Tibial nerve (tissue), 4 donors: Measurements from ENCODE around the gene KREMEN2. TPM values are rescaled to one million over a fixed set of nuclear protein-coding genes. Genes with fewer than 3 reads are reported as not detected.

ENCODE experiments used
- DNase-seq, 2 donors: peaks; one replicate each; pipeline ENCODE4 v3.0.0-alpha.2; 2019; ENCODE audit warnings: low spot score in 2 of 2
- H3K27ac ChIP-seq, 4 donors: fragments of 200-600 bp; sonication (generic) in 3 of 4; one replicate each; pipeline ENCODE4 v1.5.1; 2017 to 2019; ENCODE audit warnings: mild to moderate bottlenecking in 1 of 4
- H3K27me3 ChIP-seq, 2 donors: fragments of 200-600 bp; sonication (generic) in 1 of 2; one replicate each; pipeline versions ENCODE4 v1.5.1 to v1.6.0; 2017 to 2019
- H3K36me3 ChIP-seq, 3 donors: fragments of 200-600 bp; sonication (generic); one replicate each; pipeline ENCODE4 v1.5.1; 2018 to 2019
- H3K4me1 ChIP-seq, 4 donors: fragments of 200-600 bp; sonication (generic) in 3 of 4; one replicate each; pipeline ENCODE4 v1.5.1; 2017 to 2019
- H3K4me3 ChIP-seq, 4 donors: fragments of 200-600 bp; sonication (generic) in 3 of 4; one replicate each; pipeline ENCODE4 v1.5.1; 2017 to 2019; ENCODE audit warnings: mild to moderate bottlenecking in 1 of 4, moderate library complexity in 1 of 4
- H3K9me3 ChIP-seq, 4 donors: fragments of 200-600 bp; sonication (generic) in 3 of 4; one replicate each; pipeline ENCODE4 v1.5.1; 2017 to 2019
- EP300 ChIP-seq, 2 donors: sonication (generic); formaldehyde crosslinking; IDR thresholded peaks; one replicate each; pipeline ENCODE4 v1.6.1; 2017; ENCODE audit warnings: antibody characterized with exemption in 2 of 2, mild to moderate bottlenecking in 1 of 2
- POLR2A ChIP-seq, 2 donors: fragments of 450-650 bp; IDR thresholded peaks; one replicate each; pipeline ENCODE4 v1.6.1; 2017; ENCODE audit warnings: antibody characterized with exemption in 2 of 2, mild to moderate bottlenecking in 2 of 2, moderate library complexity in 2 of 2
- WGBS, 2 donors: methylation state at CpG; one replicate each; pipeline ENCODE4 v1.1.5; 2018; 5-methylcytosine and 5-hydroxymethylcytosine counted together
- total RNA-seq, 4 donors: library from RNA; depleted of rRNA; stranded (reverse); fragments of >200 nt; gene quantifications; one replicate each; pipeline ENCODE4 v1.1.0, GENCODE V29; 2016
- TF ChIP-seq, protein P1 (sequence below), 5 experiments: fragments of 200-600 bp in 3 of 5; fragments of 450-650 bp in 2 of 5; sonication (generic) in 3 of 5; IDR thresholded peaks; one replicate each; pipeline ENCODE4 v1.5.1; 2016 to 2019; ENCODE audit warnings: antibody characterized with exemption in 5 of 5, mild to moderate bottlenecking in 3 of 5, moderate library complexity in 2 of 5

Gene KREMEN2
- total RNA-seq, 4 donors from 2014 or later = not detected

DNA sequence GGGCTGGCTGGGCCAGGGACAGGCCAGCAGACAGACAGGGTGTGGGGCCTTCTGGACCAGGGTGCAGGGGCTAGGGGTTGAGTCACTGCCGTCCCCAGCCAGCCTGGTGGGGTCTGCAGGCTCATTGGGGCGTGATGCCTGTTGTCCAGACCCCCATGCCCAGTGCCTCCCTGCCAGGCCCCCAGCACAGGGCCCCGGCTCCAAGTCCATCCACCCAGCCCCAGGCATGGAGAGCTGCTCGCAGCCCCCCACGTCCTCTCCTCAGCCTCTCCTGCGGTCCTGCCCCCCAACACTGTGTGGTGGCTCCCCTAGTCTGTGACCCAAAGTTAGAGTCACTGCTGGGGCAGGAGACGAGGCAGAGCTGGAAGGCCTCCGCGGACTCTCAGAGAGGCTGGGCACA lies 23.2 kb downstream of the KREMEN2 start:
- H3K4me3 ChIP-seq = no peak overlapping the region
- no peak overlapping the region for H3K27ac ChIP-seq
- DNase-seq = no peak
- peaks cover 0 to 31% (median 5%) of the 10 kb centered on the region in 4 donors for H3K4me1 ChIP-seq
- H3K27me3 ChIP-seq = peaks cover 0 to 30% of the 10 kb centered on the region in 2 donors
- 86% methylated on average over 8 of the region's 9 CpGs for WGBS, 2 donors
- TF ChIP-seq, protein P1, sequence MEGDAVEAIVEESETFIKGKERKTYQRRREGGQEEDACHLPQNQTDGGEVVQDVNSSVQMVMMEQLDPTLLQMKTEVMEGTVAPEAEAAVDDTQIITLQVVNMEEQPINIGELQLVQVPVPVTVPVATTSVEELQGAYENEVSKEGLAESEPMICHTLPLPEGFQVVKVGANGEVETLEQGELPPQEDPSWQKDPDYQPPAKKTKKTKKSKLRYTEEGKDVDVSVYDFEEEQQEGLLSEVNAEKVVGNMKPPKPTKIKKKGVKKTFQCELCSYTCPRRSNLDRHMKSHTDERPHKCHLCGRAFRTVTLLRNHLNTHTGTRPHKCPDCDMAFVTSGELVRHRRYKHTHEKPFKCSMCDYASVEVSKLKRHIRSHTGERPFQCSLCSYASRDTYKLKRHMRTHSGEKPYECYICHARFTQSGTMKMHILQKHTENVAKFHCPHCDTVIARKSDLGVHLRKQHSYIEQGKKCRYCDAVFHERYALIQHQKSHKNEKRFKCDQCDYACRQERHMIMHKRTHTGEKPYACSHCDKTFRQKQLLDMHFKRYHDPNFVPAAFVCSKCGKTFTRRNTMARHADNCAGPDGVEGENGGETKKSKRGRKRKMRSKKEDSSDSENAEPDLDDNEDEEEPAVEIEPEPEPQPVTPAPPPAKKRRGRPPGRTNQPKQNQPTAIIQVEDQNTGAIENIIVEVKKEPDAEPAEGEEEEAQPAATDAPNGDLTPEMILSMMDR (IDR thresholded peaks at IDR 0.05) = no peak
- no peak for TF ChIP-seq EP300 (IDR thresholded peaks at IDR 0.05)
- TF ChIP-seq POLR2A (IDR thresholded peaks at IDR 0.05) = no peak
- H3K36me3 ChIP-seq = no peaks in the 10 kb centered on the region
- no peaks in the 10 kb centered on the region for H3K9me3 ChIP-seq

DNA sequence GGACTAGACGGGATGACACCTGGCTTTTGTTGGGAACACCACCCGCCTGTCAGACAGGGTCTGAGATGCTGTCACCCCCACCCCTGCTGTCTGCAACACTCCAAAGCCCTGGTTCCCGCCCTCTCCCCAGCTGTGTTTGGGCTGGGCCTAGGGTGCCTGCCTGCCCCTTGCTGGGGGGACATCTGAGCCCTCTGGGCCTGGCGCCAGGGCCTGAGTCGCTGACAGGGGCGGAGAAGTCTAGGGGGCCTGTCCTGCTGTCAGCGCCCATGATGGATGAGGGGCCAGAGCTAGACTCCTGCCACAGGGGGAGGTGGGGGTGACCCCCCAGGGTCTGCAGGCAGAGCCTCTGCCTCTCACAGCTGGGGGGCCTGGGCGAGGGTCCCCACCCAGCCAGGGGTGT lies 23.8 kb downstream of the KREMEN2 start:
- WGBS, 2 donors = 65 to 77% methylated on average over 6 of the region's 8 CpGs
- Histone ChIP-seq H3K27ac (no peak overlapping the region), H3K4me3 (no peak overlapping the region), H3K9me3 (no peaks in the 10 kb centered on the region), H3K4me1 (peaks cover 0 to 31% (median 5%) of the 10 kb centered on the region in 4 donors), H3K27me3 (peaks cover 0 to 30% of the 10 kb centered on the region in 2 donors), H3K36me3 (no peaks in the 10 kb centered on the region)
- TF ChIP-seq POLR2A (IDR thresholded peaks at IDR 0.05) (no peak), EP300 (IDR thresholded peaks at IDR 0.05) (no peak)
- TF ChIP-seq, protein P1 (IDR thresholded peaks at IDR 0.05) = no peak
- DNase-seq = no peak

DNA sequence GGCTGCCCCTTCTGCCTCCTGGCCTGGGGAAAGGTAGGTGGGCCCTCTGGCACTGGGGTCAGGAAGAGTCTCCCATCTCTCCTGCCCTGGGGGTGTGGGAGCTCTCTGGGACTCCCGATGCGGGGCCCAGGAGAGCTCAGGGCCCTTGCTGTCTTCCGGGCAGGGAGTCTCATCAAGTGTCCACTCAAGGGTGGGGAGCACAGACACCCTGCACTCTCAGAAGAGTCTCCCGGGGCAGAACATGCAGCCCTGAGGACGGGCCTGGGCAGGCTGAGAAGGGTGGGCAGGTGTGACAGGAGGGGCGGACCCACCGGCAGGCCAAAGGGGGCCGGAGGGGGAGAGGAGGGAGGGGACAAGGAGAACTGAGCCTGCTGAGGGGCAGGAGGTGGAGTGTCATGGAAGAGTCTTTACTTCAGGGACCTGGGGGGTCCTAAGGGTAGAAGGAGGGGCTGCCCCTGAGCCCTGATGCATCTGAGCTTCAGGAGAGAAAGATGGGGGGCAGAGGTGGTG lies 24.6 kb downstream of the KREMEN2 start:
- Histone ChIP-seq H3K27ac (no peak overlapping the region), H3K27me3 (peaks cover 0 to 30% of the 10 kb centered on the region in 2 donors), H3K4me3 (no peak overlapping the region), H3K9me3 (no peaks in the 10 kb centered on the region), H3K36me3 (no peaks in the 10 kb centered on the region), H3K4me1 (peaks cover 0 to 23% (median 2%) of the 10 kb centered on the region in 4 donors)
- 59 to 67% methylated on average over 7 to 8 of the region's 8 CpGs for WGBS, 2 donors
- no peak for TF ChIP-seq POLR2A (IDR thresholded peaks at IDR 0.05)
- no peak for DNase-seq

DNA sequence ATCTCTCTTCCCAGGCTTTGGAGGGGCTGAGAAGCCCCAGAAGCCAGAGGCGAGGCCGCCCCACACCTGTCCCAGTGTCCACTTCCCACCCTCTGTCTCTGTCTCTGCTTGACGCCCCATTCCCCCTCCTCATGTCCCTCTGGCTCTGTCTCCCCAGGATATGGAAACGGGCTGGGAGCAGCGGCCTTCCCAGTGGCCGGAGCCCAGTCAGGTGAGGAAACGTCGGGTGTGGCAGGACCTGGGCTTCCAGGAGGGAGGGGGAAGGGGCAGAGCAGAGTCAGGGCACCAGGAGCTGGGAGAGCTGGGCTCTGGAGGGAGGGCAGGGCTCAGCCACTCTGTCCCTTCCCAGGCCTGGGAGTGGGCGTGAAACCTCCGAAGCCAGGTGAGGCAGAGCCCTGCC lies 26.8 kb downstream of the KREMEN2 start:
- DNase-seq = no peak
- H3K27me3 ChIP-seq = peaks cover 0 to 33% of the 10 kb centered on the region in 2 donors
- 55% methylated on average over 5 to 7 of the region's 10 CpGs for WGBS, 2 donors
- no peaks in the 10 kb centered on the region for H3K36me3 ChIP-seq
- H3K27ac ChIP-seq = no peak overlapping the region
- H3K4me3 ChIP-seq = no peak overlapping the region
- H3K4me1 ChIP-seq = peaks cover 0 to 7% (median 0%) of the 10 kb centered on the region in 4 donors
- TF ChIP-seq, protein P1 (IDR thresholded peaks at IDR 0.05) = no peak
- TF ChIP-seq POLR2A (IDR thresholded peaks at IDR 0.05) = no peak
- no peak for TF ChIP-seq EP300 (IDR thresholded peaks at IDR 0.05)
- H3K9me3 ChIP-seq = no peaks in the 10 kb centered on the region

DNA sequence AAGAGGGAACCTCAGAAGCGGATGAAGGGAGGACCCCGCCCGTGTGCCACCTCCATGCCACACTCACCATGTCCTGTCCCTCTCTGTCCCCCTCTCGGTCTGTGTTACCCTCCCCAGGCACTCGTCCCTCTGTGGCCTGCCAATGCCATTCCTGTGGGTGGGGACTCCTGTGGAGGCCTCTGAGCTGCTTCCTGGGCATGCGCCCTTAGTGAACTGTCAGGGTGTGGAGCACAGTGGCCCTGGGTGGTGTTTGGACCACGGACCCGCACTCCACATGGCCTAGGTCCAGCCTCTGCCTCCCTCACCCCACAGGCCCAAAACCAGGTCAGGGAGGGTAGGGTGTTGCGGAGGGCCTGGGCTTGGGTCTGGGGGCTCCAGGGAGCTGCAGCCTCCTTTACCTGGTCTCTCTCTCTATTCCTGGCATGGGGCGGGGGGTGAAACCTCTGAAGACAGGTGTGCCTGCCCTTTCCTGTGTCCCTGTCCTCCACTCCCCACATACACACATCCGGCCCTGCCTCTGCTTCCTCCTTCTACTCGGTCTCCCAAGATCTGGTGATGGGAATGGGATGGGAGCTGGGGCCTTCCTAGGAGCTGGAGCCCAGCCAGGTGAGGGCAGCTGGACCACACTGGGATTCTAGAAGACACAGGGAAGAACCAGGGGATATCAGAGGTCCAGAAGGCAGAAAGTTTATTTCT lies 27.6 kb downstream of the KREMEN2 start:
- 83 to 84% methylated on average over 8 to 9 of the region's 12 CpGs for WGBS, 2 donors
- no peaks in the 10 kb centered on the region for H3K9me3 ChIP-seq
- DNase-seq = no peak
- no peak for TF ChIP-seq EP300 (IDR thresholded peaks at IDR 0.05)
- H3K4me1 ChIP-seq = no peaks in the 10 kb centered on the region
- no peak overlapping the region for H3K27ac ChIP-seq
- H3K36me3 ChIP-seq = no peaks in the 10 kb centered on the region
- H3K27me3 ChIP-seq = peaks cover 0 to 39% of the 10 kb centered on the region in 2 donors
- H3K4me3 ChIP-seq = no peak overlapping the region

DNA sequence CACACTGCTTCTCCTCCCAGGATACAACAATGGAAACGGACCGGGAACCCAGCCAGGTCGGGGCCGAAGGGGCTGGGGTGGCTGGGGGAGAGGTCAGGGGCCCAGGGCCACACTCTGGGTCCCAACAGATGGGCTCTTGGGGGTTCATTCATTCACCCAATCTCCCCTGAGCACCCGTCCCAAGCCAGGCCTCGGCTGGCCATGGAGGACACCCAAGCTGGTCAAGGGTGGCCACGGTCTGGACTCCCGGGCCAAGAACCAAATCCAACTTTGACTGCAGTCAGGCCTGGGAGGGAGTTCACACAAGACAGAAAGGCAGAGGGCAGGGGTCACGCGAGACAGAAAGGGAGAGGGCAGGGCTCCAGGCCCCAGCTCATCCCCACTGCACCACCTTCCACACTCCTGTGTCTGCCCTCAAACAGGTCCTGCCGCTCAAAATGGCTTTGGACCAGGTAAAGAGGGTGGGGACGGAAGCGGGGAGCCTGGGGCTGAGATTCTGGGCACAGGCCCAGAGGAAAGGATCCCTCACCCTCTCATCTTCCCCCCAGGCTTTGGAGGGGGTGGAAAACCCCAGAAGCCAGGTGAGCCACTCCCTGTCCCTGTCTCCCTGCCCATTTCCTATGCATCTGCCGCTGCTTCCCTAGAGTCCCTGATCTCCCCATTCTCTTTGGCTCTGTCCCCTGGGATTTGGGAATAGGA lies 28.5 kb downstream of the KREMEN2 start:
- DNase-seq = no peak
- Histone ChIP-seq H3K4me3 (no peak overlapping the region), H3K9me3 (no peaks in the 10 kb centered on the region), H3K27ac (no peak overlapping the region), H3K27me3 (peaks cover 0 to 42% of the 10 kb centered on the region in 2 donors), H3K4me1 (no peaks in the 10 kb centered on the region), H3K36me3 (no peaks in the 10 kb centered on the region)
- TF ChIP-seq, protein P1 (IDR thresholded peaks at IDR 0.05) = no peak
- TF ChIP-seq EP300 (IDR thresholded peaks at IDR 0.05) = no peak
- 75 to 79% methylated on average over 11 to 12 of the region's 14 CpGs for WGBS, 2 donors
